HEK293 (cell line): ENCODE measurements around the gene ANTXR2.

Experiments
- CTCF ChIA-PET: fragments of 350-600 bp; formaldehyde crosslinking; extraction: SDS; loops from one replicate; lab custom pipeline; 2021; ENCODE audit warnings: antibody characterized with exemption; lab: Yijun Ruan, JAX
- POLR2A ChIA-PET: fragments of 300-600 bp; formaldehyde crosslinking; extraction: SDS; loops from one replicate; lab custom pipeline; 2020; ENCODE audit warnings: antibody characterized with exemption, inconsistent platforms; lab: Yijun Ruan, JAX
- H3K27ac ChIP-seq: fragments of 200-500 bp; sonication (Bioruptor generic); 2 replicates; pipeline ENCODE4 v1.5.1; 2014; ENCODE audit warnings: low read depth, low read length, control low read depth, inconsistent platforms; ENCODE audit errors: extremely low read depth
- H3K36me3 ChIP-seq, 2 experiments: fragments of 200-500 bp in 1 of 2; sonication (Bioruptor generic) in 1 of 2; 1 replicate in 1 of 2; 2 replicates in 1 of 2; pipeline ENCODE4 v1.5.1; 2014 to 2017; ENCODE audit warnings: inconsistent platforms in 2 of 2, low read length in 2 of 2; ENCODE audit not compliant: control insufficient read depth in 2 of 2, insufficient read depth in 1 of 2
- H3K4me1 ChIP-seq: fragments of 200-500 bp; sonication (Bioruptor generic); 2 replicates; pipeline ENCODE4 v1.5.1; 2014; ENCODE audit warnings: mild to moderate bottlenecking, low read length, inconsistent platforms; ENCODE audit not compliant: control insufficient read depth, insufficient read depth
- H3K4me3 ChIP-seq: 2 replicates; pipeline ENCODE4 v1.5.1; 2011; ENCODE audit warnings: low read depth, mild to moderate bottlenecking, control low read depth, low read length, moderate library complexity
- H3K9me3 ChIP-seq: fragments of 200-500 bp; sonication (Bioruptor generic); 2 replicates; pipeline ENCODE4 v1.5.1; 2014; ENCODE audit warnings: low read depth, low read length, inconsistent platforms; ENCODE audit not compliant: control insufficient read depth, insufficient read depth
- KLF16 ChIP-seq: fragments of 450-650 bp; formaldehyde crosslinking; IDR thresholded peaks from 2 replicates; pipeline ENCODE4 v1.5.1; 2017; ENCODE audit warnings: missing biosample characterization, missing genetic modification characterization
- RBAK ChIP-seq: fragments of 450-650 bp; formaldehyde crosslinking; IDR thresholded peaks from 2 replicates; pipeline ENCODE4 v1.5.1; 2016; ENCODE audit warnings: missing biosample characterization, missing genetic modification characterization
- SCRT1 ChIP-seq: fragments of 450-650 bp; formaldehyde crosslinking; IDR thresholded peaks from 2 replicates; pipeline ENCODE4 v1.5.1; 2016; ENCODE audit warnings: missing biosample characterization, missing genetic modification characterization, borderline replicate concordance
- SCRT2 ChIP-seq: fragments of 450-650 bp; formaldehyde crosslinking; IDR thresholded peaks from 2 replicates; pipeline ENCODE4 v1.5.1; 2016; ENCODE audit warnings: missing biosample characterization, missing genetic modification characterization
- SP7 ChIP-seq: fragments of 450-650 bp; formaldehyde crosslinking; IDR thresholded peaks from 2 replicates; pipeline ENCODE4 v1.5.1; 2016; ENCODE audit warnings: missing biosample characterization, missing genetic modification characterization
- ZFP3 ChIP-seq: fragments of 450-650 bp; formaldehyde crosslinking; IDR thresholded peaks from 2 replicates; pipeline ENCODE4 v1.5.1; 2016; ENCODE audit warnings: low read depth, missing biosample characterization, missing genetic modification characterization
- ZNF157 ChIP-seq: fragments of 450-650 bp; formaldehyde crosslinking; IDR thresholded peaks from 2 replicates; pipeline ENCODE4 v1.5.1; 2016; ENCODE audit warnings: missing biosample characterization, missing genetic modification characterization
- ZNF19 ChIP-seq: fragments of 450-650 bp; formaldehyde crosslinking; IDR thresholded peaks from 2 replicates; pipeline ENCODE4; 2016; ENCODE audit warnings: missing biosample characterization, missing genetic modification characterization, low read depth
- ZNF221 ChIP-seq: fragments of 450-650 bp; formaldehyde crosslinking; IDR thresholded peaks from 2 replicates; pipeline ENCODE4 v1.5.1; 2017; ENCODE audit warnings: missing biosample characterization, missing genetic modification characterization, borderline replicate concordance
- ZNF23 ChIP-seq: fragments of 450-650 bp; formaldehyde crosslinking; IDR thresholded peaks from 2 replicates; pipeline ENCODE4 v1.5.1; 2016; ENCODE audit warnings: missing biosample characterization, missing genetic modification characterization, borderline replicate concordance
- ZNF37A ChIP-seq: fragments of 450-650 bp; IDR thresholded peaks from 2 replicates; pipeline ENCODE4 v1.5.1; 2018; ENCODE audit warnings: missing biosample characterization, missing genetic modification characterization
- ZNF416 ChIP-seq: fragments of 450-650 bp; formaldehyde crosslinking; IDR thresholded peaks from 2 replicates; pipeline ENCODE4 v1.5.1; 2016; ENCODE audit warnings: missing biosample characterization, missing genetic modification characterization
- ZNF426 ChIP-seq: fragments of 450-650 bp; formaldehyde crosslinking; IDR thresholded peaks from 2 replicates; pipeline ENCODE4 v1.5.1; 2017; ENCODE audit warnings: missing biosample characterization, missing genetic modification characterization, mild to moderate bottlenecking, inconsistent platforms, moderate library complexity
- ZNF561 ChIP-seq: fragments of 450-650 bp; IDR thresholded peaks from 2 replicates; pipeline ENCODE4 v1.5.1; 2018; ENCODE audit warnings: missing biosample characterization, missing genetic modification characterization, borderline replicate concordance
- ZNF654 ChIP-seq: fragments of 450-650 bp; formaldehyde crosslinking; IDR thresholded peaks from 2 replicates; pipeline ENCODE4 v1.5.1; 2016; ENCODE audit warnings: low read depth, missing biosample characterization, missing genetic modification characterization
- ZNF701 ChIP-seq: fragments of 450-650 bp; formaldehyde crosslinking; IDR thresholded peaks from 2 replicates; pipeline ENCODE4 v1.5.1; 2016; ENCODE audit warnings: missing biosample characterization, missing genetic modification characterization
- ZSCAN30 ChIP-seq: fragments of 450-650 bp; IDR thresholded peaks from 2 replicates; pipeline ENCODE4 v1.5.1; 2018; ENCODE audit warnings: missing biosample characterization, mild to moderate bottlenecking, missing genetic modification characterization, moderate library complexity
- TF ChIP-seq, protein P1 (sequence below): fragments of 450-650 bp; formaldehyde crosslinking; IDR thresholded peaks from 2 replicates; pipeline ENCODE4 v1.5.1; 2016; ENCODE audit warnings: missing biosample characterization, missing genetic modification characterization
- TF ChIP-seq, protein P2 (sequence below): fragments of 450-650 bp; formaldehyde crosslinking; IDR thresholded peaks from 2 replicates; pipeline ENCODE4 v1.5.1; 2016; ENCODE audit warnings: missing biosample characterization, missing genetic modification characterization
- TF ChIP-seq, protein P3 (sequence below): fragments of 450-650 bp; IDR thresholded peaks from 2 replicates; pipeline ENCODE4 v1.5.1; 2018; ENCODE audit warnings: missing biosample characterization, missing genetic modification characterization
- TF ChIP-seq, protein P4 (sequence below): fragments of 450-650 bp; formaldehyde crosslinking; IDR thresholded peaks from 2 replicates; pipeline ENCODE4 v1.5.1; 2016; ENCODE audit warnings: missing biosample characterization, missing genetic modification characterization
- TF ChIP-seq, protein P5 (sequence below): fragments of 450-650 bp; formaldehyde crosslinking; IDR thresholded peaks from 2 replicates; pipeline ENCODE4 v1.5.1; 2016; ENCODE audit warnings: missing biosample characterization, missing genetic modification characterization

The ANTXR2 gene

DNA sequence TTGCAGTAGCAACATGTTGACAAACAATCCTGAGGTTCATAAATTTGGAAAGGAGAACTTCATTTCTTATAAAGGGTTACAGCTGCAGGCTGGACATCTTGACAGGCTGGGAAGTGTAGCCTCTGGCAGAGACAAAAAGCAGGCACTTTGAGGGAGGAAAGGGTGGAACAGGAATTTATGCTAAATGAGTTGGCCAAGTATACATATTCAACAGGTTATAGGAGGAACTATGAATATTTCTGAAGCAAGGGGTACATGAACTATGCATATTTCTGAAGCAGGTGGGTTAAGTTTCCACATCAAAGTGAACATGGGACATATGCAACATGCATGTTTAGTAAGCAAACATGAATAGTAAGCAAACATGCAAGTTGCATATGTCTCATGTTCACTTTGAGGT, 1.6 kb upstream of the ANTXR2 start:
- H3K36me3 ChIP-seq, result no peaks in the 10 kb centered on the region
- H3K4me3 ChIP-seq, result no peak overlapping the region
- CTCF ChIA-PET, result no interaction called here

DNA sequence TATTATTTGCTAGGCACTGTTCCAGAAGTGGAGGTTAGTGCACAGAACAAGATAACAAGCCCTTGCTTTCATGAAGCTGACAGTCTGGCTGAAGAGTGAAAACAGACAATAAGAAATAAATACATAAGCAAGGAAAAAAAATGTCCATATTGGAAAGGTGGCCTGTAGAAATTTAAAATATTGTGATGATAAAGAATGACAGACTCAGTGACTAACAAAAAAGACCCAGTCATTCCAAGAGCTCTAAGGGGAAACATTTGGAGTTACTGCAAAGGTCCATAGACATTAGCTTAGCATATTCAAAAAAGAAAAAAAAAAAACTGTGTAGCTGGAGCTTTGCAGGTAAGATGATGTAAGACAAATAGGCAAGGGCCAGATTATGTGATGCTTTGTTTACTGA, 1.0 kb upstream of the ANTXR2 start:
- POLR2A ChIA-PET, result no interaction called here
- H3K9me3 ChIP-seq, result no peaks in the 10 kb centered on the region
- H3K36me3 ChIP-seq, result peaks cover 0 to 2% of the 10 kb centered on the region in 2 experiments; a peak in 1 of 3 replicates
- peaks cover 3% of the 10 kb centered on the region; the same call in 1 of the 2 replicates for H3K4me1 ChIP-seq
- TF ChIP-seq, protein P1, sequence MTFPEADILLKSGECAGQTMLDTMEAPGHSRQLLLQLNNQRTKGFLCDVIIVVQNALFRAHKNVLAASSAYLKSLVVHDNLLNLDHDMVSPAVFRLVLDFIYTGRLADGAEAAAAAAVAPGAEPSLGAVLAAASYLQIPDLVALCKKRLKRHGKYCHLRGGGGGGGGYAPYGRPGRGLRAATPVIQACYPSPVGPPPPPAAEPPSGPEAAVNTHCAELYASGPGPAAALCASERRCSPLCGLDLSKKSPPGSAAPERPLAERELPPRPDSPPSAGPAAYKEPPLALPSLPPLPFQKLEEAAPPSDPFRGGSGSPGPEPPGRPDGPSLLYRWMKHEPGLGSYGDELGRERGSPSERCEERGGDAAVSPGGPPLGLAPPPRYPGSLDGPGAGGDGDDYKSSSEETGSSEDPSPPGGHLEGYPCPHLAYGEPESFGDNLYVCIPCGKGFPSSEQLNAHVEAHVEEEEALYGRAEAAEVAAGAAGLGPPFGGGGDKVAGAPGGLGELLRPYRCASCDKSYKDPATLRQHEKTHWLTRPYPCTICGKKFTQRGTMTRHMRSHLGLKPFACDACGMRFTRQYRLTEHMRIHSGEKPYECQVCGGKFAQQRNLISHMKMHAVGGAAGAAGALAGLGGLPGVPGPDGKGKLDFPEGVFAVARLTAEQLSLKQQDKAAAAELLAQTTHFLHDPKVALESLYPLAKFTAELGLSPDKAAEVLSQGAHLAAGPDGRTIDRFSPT (tag by site-specific recombination), result no peak
- TF ChIP-seq, protein P2, sequence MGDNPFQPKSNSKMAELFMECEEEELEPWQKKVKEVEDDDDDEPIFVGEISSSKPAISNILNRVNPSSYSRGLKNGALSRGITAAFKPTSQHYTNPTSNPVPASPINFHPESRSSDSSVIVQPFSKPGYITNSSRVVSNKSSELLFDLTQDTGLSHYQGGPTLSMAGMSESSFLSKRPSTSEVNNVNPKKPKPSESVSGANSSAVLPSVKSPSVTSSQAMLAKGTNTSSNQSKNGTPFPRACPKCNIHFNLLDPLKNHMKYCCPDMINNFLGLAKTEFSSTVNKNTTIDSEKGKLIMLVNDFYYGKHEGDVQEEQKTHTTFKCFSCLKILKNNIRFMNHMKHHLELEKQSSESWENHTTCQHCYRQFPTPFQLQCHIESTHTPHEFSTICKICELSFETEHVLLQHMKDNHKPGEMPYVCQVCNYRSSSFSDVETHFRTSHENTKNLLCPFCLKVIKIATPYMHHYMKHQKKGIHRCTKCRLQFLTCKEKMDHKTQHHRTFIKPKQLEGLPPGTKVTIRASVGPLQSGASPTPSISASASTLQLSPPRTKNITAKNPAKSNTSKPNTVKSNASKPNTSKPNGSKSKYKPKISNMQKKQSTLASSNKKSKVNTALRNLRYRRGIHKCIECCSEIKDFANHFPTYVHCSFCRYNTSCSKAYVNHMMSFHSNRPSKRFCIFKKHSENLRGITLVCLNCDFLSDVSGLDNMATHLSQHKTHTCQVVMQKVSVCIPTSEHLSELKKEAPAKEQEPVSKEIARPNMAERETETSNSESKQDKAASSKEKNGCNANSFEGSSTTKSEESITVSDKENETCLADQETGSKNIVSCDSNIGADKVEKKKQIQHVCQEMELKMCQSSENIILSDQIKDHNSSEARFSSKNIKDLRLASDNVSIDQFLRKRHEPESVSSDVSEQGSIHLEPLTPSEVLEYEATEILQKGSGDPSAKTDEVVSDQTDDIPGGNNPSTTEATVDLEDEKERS (tag by site-specific recombination), result no peak
- no peak for TF ChIP-seq ZNF561 (tag by site-specific recombination)
- no peak for TF ChIP-seq KLF16 (tag by site-specific recombination)
- no peak for TF ChIP-seq SP7 (tag by site-specific recombination)
- no peak for TF ChIP-seq ZNF426 (tag by site-specific recombination)
- no peak for TF ChIP-seq ZNF654 (tag by site-specific recombination)
- TF ChIP-seq ZSCAN30 (tag by site-specific recombination), result no peak
- no peak for TF ChIP-seq ZFP3 (tag by site-specific recombination)
- TF ChIP-seq ZNF157, result no peak
- TF ChIP-seq ZNF37A (tag by site-specific recombination), result no peak
- no peak for TF ChIP-seq ZNF416
- no peak for TF ChIP-seq ZNF23
- H3K4me3 ChIP-seq, result no peak overlapping the region
- H3K27ac ChIP-seq, result no peak overlapping the region
- CTCF ChIA-PET, result interaction anchor here (0.5 to 0.7 kb wide), 2 partner anchors 711 to 1839 kb away, joined by 3 to 4 read pairs; no protein-coding TSS in a partner anchor

More for the DNA sequence above, 1.6 kb upstream of the ANTXR2 start:
- Histone ChIP-seq H3K4me1 (peaks cover 3% of the 10 kb centered on the region; the same call in 1 of the 2 replicates), H3K9me3 (no peaks in the 10 kb centered on the region), H3K27ac (no peak overlapping the region)
- POLR2A ChIA-PET, result no interaction called here
- TF ChIP-seq SCRT2 (peak; percentile 88), SCRT1 (peak; percentile 76), RBAK (tag by site-specific recombination) (no peak)

DNA sequence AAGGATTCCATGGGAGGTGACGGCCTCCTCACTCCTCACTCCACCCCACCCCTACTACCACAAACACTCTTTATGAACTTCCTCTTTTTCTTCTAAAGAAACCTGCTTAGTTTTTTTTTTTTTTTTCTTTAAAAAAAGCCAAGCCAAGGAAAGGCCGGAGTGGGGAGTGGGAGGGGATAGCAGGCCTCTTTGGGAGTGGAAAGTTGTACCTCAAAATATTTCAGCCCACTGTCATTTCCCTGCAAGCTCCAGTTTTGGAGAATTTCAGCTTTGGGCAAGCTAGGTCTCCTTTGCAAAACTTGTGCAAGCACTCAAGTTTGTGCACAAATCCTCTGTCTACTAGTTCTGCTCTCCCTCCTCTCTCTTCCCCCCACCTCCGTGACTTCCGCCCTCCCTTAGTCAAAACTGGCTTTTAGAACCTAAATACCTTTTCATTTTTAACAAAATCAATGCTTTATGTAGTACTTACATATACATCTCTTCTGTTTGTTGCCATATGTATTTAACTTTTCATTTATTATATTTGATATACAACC, 512 bp upstream of the ANTXR2 start:
- Histone ChIP-seq H3K36me3 (peaks cover 0 to 5% of the 10 kb centered on the region in 2 experiments; a peak in 1 of 3 replicates), H3K4me3 (peak overlapping the region; percentile 80; the same call in 1 of the 2 replicates), H3K9me3 (no peaks in the 10 kb centered on the region), H3K4me1 (peaks cover 3% of the 10 kb centered on the region; the same call in 1 of the 2 replicates), H3K27ac (peak overlapping the region; percentile 87)
- ChIA-PET POLR2A (interaction anchor here (1.3 kb wide), 1 partner anchor 17 kb away, joined by 3 read pairs; no protein-coding TSS in a partner anchor), CTCF (interaction anchor here (0.5 to 0.7 kb wide), 2 partner anchors 712 to 1840 kb away, joined by 3 to 4 read pairs; no protein-coding TSS in a partner anchor)
- no peak for TF ChIP-seq ZNF221
- no peak for TF ChIP-seq ZNF701 (tag by site-specific recombination)
- TF ChIP-seq, protein P3, sequence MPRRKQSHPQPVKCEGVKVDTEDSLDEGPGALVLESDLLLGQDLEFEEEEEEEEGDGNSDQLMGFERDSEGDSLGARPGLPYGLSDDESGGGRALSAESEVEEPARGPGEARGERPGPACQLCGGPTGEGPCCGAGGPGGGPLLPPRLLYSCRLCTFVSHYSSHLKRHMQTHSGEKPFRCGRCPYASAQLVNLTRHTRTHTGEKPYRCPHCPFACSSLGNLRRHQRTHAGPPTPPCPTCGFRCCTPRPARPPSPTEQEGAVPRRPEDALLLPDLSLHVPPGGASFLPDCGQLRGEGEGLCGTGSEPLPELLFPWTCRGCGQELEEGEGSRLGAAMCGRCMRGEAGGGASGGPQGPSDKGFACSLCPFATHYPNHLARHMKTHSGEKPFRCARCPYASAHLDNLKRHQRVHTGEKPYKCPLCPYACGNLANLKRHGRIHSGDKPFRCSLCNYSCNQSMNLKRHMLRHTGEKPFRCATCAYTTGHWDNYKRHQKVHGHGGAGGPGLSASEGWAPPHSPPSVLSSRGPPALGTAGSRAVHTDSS (tag by site-specific recombination), result no peak
- TF ChIP-seq, protein P4, sequence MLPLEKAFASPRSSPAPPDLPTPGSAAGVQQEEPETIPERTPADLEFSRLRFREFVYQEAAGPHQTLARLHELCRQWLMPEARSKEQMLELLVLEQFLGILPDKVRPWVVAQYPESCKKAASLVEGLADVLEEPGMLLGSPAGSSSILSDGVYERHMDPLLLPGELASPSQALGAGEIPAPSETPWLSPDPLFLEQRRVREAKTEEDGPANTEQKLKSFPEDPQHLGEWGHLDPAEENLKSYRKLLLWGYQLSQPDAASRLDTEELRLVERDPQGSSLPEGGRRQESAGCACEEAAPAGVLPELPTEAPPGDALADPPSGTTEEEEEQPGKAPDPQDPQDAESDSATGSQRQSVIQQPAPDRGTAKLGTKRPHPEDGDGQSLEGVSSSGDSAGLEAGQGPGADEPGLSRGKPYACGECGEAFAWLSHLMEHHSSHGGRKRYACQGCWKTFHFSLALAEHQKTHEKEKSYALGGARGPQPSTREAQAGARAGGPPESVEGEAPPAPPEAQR (tag by site-specific recombination), result no peak
- TF ChIP-seq, protein P5, sequence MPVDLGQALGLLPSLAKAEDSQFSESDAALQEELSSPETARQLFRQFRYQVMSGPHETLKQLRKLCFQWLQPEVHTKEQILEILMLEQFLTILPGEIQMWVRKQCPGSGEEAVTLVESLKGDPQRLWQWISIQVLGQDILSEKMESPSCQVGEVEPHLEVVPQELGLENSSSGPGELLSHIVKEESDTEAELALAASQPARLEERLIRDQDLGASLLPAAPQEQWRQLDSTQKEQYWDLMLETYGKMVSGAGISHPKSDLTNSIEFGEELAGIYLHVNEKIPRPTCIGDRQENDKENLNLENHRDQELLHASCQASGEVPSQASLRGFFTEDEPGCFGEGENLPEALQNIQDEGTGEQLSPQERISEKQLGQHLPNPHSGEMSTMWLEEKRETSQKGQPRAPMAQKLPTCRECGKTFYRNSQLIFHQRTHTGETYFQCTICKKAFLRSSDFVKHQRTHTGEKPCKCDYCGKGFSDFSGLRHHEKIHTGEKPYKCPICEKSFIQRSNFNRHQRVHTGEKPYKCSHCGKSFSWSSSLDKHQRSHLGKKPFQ, result no peak
- TF ChIP-seq ZNF19 (tag by site-specific recombination), result no peak
- TF ChIP-seq KLF16 (tag by site-specific recombination), result no peak
